Effector CD4-positive, alpha-beta T cell (primary cell): ENCODE measurements around the gene CEMP1.

Experiments
- DNase-seq: peaks from one replicate; pipeline ENCODE4 v3.0.0-alpha.2; 2020

CEMP1 gene

GRCh38 chr16:2483939-2484897 lies 47.0 kb downstream of the CEMP1 start:
- no peak for DNase-seq

GRCh38 chr16:2482708-2483534 lies 48.3 kb downstream of the CEMP1 start:
- no peak for DNase-seq

GRCh38 chr16:2482249-2482648 lies 49.0 kb downstream of the CEMP1 start:
- DNase-seq: no peak

GRCh38 chr16:2481676-2482075 lies 49.5 kb downstream of the CEMP1 start:
- no peak for DNase-seq

GRCh38 chr16:2480948-2481347 lies 50.3 kb downstream of the CEMP1 start:
- no peak for DNase-seq
